B cell (primary cell): Measurements from ENCODE around the gene PRKD2.
"Not testable (repeated sequence)": the region's sequence is repeated elsewhere in the genome, so short reads cannot be mapped to it uniquely, and the experiment has no call there.

Experiments used
- EZH2 ChIP-seq: IDR thresholded peaks from 2 replicates; pipeline ENCODE4 v1.6.1; 2012; ENCODE audit warnings: borderline replicate concordance, low read depth, mild to moderate bottlenecking, moderate library complexity, low read length; ENCODE audit not compliant: insufficient read depth, poor library complexity, severe bottlenecking
- TF ChIP-seq, protein P1 (sequence below): fragments of 200-600 bp; IDR thresholded peaks from one replicate; pipeline ENCODE4 v1.8.0; 2022; ENCODE audit warnings: antibody characterized with exemption, mild to moderate bottlenecking

DNA sequence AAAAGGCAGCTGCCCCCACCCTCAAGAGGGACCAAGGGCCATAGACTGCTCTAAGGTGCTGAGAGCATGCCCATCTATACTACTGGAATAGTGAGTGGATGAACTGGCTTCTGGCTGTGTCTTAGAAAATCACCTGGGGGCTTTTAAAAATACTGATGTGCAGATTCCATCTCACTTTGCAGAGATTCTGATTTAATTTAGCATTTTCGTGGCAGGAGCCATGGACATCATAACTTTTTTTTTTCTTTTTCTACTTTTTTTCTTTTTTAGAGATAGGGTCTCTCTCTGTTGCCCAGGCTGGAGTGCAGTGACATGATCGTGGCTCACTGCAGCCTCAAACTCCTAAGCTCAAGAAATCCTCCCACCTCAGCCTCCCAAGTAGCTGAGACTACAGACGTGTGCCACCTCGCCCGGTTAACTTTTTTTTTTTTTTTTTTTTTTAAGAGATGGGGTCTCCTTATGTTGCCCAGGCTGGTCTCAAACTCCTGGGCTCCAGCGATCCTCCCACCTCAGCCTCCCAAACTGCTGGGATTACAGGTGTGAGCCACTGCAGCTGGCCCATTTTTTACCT is 4.1 kb downstream of the PRKD2 start:
- TF ChIP-seq, protein P1, sequence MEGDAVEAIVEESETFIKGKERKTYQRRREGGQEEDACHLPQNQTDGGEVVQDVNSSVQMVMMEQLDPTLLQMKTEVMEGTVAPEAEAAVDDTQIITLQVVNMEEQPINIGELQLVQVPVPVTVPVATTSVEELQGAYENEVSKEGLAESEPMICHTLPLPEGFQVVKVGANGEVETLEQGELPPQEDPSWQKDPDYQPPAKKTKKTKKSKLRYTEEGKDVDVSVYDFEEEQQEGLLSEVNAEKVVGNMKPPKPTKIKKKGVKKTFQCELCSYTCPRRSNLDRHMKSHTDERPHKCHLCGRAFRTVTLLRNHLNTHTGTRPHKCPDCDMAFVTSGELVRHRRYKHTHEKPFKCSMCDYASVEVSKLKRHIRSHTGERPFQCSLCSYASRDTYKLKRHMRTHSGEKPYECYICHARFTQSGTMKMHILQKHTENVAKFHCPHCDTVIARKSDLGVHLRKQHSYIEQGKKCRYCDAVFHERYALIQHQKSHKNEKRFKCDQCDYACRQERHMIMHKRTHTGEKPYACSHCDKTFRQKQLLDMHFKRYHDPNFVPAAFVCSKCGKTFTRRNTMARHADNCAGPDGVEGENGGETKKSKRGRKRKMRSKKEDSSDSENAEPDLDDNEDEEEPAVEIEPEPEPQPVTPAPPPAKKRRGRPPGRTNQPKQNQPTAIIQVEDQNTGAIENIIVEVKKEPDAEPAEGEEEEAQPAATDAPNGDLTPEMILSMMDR = not testable (repeated sequence)
- TF ChIP-seq EZH2 = not testable (repeated sequence)
